Stimulated activated CD8-positive, alpha-beta memory T cell treated with anti-CD3 and anti-CD28 coated beads, Interleukin-4, amount 100 ng/mL, for 24 hours (primary cell): ENCODE results near the gene RAC2.

Experiments
- DNase-seq: peaks from one replicate; pipeline ENCODE4 v3.0.0-alpha.2; 2020; ENCODE audit warnings: low read depth

Gene RAC2

DNA sequence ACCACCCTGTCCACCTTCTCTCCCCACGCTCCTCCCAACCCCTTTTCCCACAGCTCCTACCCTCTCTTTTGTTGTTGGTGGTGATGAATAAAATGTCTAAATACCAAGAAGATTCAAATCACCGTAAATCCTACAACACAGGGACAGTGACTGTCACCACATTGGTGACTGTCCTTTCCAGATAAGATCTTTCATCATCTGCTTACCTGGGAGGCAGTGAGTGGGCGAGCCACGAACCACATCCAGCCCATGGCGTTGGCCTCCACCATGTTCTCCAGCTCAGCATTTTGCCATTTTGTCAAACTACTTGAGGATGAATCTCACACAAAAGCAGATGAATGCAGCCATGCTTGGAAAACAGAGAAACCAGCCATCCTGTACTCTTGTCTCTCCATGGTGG, 31.6 kb upstream of the RAC2 start:
- no peak for DNase-seq

DNA sequence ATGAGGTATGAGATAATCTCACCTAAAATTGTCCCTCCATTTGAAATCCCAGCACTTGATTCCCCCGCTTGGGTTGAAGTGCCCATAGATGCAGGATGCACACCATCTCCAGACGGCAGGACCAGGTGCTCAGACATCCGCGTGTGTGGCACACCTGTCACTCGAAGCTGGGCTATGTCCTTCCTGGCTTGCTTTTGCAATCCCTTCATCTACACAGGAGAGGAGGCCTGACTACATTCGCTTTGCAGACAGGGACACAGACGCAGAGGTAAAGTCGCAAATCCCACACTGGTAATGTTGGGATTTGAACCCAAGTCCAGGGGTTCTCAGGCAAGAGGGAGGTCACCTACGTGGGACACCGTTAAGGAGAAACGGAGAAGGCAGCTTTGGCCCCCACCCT, 31.1 kb upstream of the RAC2 start:
- DNase-seq: no peak

DNA sequence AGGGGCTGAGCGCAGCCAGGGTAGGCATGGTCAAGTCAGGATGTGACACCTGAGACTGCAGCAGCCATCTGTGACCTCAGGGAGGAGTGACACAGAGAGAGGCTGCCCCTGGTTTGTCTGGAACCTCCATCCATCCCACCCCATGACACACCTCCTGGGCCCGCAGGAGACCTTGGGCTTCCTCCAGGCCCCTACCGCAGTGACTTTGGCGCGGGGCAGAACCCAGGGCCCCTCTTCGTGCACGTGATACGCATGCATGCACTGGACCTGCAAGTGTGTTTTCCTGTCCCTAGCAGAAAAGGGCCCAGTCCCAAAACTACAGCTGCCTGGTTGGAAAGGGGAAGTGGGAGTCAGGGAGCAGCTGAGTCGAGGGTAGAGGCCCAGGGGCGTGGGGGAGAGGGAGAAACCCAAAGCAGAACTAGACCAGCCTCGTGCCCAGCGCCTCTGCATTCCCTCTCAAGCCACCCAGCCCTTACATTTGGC, 30.4 kb upstream of the RAC2 start:
- no peak for DNase-seq

DNA sequence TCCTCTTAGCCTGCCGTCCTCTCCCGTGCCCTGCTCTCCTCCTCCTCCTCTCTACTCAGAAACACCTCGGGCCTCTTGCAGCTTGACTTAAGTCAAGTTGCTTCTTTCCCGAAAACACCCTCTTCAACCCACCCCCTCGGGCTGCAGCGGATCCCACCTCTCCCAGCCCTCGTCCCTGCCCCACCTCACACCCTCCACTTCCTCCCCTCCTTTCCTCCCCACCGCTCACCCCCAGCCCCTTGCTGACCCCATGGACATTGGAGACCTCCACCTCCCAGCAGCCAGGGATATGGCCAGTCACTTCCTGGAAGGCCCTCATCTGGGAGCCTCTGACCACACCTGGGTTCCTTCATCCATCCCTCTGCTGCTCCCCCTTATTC, 29.8 kb upstream of the RAC2 start:
- no peak for DNase-seq

DNA sequence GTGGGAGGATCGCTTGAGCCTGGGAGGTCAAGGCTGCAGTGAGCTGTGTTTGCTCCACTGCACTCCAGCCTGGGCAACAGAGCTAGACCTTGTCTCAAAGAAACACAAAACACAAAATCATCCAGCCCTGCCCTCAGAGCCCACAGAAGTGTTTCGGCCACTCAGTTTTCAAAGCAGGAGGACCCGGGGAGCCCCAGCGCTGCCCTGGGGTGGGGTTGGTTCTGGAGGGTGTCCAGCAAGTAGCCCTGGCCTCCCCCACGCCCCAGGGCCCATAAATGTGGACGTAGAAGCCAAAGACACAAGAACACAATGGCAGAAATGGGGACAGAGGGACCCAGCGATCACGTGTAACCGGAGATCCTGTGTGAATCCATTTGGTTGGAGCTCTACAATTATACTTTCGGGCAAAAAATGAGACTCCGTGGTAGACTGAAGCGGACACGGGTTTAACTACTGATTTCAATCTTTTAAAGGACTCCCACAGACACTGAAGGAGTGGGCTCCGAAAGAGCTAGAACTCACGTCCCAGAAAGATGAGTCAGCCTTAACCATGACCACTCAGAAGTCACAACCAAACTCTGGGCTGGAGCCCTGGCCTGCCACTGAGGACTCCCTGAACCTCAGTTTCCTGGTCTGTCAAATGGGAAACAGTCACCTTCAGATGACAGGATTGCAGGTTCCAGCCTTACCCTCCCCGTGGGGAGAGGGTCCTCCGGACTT, 29.2 kb upstream of the RAC2 start:
- DNase-seq: no peak

DNA sequence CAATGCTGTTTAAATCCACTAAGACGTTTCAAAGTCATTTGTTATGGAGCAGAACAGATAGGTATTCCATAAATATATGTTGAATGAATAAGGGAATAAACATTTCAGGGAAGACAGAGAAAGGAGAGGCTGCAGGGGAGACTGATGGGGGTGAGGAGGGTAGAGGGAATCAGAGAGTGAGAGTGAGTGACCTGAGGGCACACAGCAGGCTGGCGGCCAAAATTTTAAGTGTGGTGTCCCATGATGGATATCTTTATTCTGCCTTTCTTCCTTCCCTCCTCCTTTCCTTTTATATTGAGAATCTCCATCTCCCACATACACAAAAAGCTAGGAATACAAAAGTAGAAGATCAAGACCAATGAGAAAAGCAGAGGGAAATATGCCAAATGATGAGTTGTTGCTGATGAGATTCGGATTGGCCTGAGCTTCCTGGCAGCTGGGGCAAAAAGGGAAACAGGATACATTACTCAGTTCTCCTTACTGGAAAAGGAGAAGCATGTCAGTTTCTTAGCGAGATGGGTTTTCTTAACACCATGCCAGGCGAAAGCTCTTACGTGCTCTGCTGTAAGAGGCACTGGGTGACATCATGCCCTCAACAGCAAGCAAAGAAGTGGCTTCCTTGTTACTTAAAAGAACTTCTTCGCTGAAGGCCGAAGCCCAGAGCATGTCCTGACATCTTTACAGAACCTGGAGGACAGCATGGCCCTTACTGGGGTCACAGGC, 27.0 kb upstream of the RAC2 start:
- DNase-seq: no peak

DNA sequence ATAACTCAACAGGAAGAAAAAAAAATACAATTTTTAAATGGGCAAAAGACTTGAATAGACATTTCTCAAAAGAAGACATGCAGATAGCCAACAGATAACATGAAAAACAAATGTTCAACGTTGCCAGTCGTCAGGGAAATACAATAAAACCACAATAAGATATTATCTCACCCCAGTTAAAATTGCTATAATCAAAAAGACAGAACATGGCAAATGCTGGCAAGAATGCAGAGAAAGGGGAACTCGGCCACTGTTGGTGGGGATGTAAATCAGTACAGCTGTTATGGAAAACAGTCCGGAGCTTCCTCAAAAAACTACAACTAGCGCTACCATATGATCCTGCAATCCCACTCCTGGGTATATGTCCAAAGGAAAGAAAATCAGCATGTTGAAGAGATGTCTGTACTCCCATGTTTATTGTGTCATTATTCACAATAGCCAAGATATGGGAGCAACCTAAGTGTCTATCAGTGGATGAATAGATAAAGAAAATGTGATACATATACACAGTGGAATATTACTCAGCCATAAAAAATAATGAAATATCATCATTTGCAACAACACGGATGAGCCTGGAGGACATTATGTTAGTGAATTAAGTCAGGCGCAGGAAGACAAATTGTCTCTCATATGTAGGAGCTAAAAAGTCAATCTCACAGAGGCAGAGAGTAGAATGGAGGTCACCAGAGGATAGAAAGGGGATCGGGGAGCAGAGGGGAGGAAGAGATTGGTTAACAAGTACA, 26.0 kb upstream of the RAC2 start:
- no peak for DNase-seq

DNA sequence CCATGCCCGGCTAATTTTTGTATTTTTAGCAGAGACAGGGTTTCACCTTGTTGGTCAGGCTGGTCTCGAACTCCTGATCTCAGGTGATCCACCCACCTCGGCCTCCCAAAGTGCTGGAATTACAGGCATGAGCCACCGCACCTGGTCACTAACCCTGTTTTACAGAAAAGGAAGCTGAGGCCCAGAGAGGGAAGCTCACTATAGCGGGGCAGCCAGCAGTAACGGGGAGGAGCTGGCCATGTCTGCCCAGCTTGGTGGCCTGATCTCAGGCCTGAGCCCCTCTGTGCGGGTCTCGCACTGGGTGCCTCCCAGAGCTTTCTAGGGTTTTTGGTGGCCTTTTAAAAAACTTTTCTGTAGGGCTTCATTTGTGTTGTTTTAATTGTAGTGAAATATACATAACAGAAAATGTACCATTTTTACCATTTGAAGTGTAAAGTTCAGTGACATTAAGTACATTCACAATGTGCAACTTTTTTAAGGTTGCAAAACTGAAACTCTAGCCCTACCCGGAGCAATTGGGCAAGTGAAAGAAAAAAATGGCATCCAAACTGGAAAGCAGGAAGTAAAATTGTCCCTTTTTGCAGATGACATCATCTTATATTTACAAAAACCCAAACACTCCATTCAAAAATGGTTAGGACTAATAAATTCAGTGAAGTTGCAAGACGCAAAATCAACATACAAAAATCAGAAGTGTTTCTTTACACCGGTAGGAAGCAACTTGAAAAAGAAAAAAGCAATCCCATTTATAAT, 23.8 kb upstream of the RAC2 start:
- DNase-seq: no peak

DNA sequence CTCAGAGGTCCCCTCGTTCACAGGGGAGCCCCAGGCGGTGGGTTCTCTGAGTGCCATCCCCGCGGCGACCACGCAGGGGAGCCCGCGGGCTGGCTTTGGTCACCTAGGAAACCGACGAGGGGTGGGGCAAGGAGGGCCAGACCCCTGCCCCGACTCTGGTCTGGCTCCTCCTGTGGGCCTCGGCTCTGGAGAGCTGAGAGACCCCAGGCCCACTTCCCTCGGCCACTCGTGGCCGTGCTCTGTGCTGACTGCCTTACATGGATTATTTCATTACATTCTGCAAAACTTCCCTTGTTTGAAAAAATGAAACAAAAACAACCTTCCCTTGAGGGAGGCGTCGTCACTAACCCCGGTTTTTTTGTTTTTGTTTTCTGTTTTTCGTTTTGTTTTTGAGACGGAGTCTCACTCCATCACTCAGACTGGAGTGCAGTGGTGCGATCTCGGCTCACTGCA, 23.1 kb upstream of the RAC2 start:
- peak; percentile 60 for DNase-seq

DNA sequence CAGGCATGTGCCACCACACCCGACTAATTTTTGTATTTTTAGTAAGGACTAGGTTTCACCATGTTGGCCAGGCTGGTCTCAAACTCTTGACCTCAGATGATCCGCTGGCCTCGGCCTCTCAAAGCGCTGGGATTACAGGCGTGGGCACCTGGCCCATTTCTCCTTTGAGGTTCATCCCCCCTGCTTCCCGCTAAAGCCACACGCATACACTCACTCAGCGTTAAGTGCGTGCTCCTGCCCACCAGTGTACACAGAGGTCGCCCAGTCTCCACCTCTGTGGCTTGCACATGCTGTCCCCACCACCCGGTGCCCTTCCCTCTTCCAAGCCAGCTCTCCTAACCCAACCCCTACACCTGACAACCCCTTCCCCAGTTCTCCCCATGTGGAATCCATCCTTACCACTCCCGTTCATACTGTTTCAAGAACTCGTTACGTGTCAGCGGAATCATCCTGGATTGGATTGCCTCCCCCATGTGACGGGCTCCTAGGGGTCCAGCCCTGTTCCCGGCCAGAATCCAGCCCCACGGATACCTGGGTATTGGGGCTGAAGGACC, 22.6 kb upstream of the RAC2 start:
- DNase-seq: no peak

DNA sequence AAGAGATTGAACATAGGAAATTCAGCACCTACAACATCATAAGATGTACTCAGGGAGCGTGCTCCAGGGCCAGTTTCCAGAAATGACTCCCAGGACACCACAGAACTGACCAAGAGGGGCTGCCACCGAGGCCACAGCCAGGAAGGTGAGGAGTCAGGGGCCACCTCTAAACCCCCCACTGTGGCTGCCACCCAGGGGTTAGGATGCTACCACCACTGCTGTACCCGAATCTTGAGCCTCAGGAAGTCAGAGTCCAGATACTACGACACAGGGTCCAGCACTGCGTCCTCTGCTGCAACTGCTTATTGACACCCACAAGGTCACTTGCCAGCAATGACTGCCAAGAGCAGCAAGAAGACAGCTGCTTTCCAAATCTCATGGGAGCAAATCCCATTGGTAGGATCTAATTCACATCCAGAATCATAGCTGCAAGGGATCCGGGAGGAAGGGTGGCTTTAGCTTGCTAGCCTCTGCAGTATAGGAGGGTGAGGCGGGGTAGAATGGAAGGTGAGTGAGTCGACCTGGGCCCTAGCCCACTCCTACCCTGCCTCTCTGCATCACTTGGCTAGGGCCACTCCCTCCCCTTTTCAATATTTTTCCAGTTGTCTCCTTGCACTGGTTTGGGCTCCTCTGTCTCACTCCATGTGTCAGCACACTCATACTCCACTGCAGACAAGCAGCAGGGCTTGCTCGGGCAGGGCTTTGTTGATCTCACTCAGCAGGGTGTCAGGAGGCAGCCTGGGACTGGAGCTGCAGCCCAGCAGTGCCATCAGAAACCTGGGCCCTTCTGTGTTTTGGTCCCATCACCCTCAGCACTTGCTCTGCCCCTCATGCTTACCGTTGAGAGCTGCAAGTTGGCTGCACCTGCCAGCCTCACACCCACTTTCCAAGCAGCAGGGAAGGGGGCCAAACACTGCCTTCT, 20.2 kb upstream of the RAC2 start:
- DNase-seq: no peak

DNA sequence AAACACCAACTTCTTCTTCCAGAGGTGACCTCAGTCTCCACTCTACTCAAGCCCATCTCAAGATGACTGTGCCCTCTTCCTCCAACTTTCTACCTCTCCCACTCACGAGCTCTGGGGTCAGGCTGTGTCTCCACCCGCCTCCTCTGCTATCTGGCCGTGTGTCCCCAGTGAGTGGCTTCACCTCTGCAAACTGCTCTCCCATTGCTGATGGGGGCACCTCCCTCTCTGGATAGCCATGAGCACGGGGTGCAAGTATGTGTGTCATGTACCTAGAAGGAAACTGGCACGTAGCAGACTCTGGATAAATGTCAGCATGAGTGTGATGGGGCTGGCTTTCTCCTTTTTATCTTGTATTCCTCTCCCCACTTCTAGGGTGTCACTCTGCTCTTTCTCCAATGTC, 18.3 kb upstream of the RAC2 start:
- no peak for DNase-seq

DNA sequence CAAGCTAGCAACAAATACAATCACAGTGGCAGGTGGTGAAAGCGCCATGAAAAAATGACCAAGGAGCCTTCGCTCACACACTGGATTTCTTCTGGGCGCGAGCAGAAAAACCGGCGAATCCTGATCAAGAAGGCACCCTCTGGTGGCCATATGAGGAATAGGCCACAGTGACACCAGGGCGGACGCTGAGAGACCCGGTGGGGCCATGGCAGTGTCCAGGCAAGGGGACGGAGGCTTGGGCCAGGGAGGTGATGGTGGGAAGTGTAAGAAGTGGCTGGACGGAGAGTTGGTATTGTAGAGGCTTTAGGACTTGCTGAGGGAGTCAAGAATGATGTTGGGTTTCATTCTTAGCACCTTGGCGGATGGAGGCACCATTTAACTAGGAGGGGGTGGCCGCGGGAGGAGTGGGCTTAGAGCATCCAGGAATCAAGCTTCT, 16.9 kb upstream of the RAC2 start:
- no peak for DNase-seq

DNA sequence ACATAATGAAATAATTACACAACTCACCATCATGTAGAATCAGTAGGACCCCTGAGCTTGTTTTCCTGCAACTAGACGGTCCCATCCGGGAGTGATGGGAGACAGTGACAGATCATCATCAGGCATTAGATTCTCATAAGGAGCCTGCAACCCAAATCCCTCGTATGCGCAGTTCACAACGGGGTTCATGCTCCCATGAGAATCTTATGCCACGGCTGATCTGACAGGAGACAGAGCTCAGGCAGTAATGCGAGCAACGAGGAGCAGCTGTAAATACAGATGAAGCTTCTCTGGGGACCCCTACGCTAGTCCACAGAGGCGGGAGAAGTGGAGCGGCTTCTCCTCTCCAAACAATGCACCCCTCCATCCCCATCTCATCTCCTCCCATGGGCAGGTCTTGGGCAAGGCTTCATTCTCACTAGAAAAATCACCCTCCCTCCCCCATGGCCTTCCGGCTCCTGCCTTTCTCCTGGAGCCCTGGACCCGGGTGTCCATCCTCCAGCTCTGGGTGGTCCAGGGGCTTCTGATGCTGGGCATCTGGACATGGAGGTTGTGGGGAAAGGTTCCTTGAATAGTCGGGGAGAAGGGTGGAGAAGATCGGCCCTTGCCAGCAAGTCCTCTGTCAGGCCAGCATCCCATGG, 16.2 kb upstream of the RAC2 start:
- DNase-seq: no peak

DNA sequence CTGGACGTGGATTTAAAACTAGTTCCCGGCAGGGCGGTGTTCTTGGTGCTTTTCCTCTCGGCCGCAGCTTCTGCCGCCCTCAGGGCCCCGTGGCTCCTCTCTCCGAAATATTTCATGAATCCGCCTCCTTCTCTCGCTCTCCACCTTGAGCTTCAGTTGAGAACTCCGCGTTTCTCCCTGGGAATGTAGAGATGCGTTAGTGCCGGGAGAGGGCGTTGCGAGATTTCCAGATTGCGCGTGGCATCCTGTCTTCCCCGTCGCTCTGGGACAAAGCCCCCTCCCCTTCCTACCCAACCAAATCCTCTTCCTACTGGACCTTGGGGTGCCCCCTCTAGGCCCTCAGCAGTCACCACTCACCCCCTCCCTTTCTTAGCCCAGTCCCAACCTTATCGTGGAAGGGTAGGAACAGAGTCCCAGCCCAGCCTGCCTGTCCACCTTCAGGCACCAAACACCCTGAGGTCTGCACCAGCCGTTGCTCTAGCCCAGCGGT, 15.5 kb upstream of the RAC2 start:
- DNase-seq: no peak

DNA sequence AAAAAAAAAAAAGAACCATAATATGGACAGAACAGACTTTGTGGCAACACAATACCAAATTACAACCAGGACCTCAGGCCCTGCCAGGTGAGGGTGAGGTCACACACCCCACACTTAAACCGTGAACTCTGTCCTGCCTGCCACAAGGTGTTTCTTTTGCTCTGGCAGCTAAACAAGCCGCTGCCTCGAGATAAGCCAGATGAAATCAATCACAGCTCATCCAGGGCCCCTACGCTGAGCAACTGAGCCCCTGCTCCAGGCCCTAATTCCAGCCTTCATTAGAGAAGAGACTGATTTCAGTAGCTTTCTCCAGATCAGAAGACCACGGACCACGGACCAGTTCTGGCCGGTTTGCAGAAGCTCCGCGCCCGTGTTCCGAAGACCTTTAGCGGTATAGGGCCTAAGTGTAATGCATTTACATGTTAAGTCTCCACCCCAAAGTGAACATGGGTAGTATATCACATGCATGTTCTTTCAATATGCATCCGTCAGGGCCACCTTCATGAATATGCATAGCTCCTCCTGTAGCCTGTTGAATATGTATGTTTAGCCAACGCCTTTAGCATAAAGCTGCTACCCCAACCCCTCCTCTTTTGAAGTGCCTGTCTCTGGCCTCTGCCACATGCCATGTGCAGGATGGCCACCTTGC, 14.8 kb upstream of the RAC2 start:
- no peak for DNase-seq

DNA sequence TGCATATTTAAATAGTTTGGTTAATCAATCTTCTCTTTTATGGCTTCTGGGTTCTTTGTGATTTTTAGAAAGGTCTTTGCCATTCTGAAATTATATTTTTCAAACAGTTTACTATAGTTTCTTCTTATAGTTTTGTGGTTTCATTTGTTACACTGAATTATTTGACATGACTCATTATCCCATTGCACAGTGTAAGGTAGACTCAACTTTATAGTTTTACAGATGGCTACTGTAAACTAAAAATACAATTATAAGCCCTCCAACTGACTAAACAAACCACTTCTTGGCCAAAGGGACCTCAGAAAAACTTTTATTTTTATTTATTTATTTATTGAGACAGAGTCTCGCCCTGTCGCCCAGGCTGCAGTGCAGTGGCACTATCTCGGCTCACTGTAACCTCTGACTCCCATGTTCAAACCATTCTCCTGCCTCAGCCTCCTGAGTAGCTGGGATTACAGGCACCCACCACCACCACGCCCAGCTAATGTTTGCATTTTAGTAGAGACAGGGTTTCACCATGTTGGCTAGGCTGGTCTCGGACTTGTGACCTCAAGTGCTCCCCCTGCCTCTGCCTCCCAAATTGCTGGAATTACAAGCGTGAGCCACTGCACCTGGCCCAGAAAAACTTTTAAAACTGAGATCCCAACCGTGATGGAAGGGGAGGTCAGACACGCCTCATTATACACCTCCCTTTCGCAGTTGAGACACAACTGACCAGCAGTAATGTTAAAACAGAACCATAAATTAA, 14.1 kb upstream of the RAC2 start:
- DNase-seq: no peak

DNA sequence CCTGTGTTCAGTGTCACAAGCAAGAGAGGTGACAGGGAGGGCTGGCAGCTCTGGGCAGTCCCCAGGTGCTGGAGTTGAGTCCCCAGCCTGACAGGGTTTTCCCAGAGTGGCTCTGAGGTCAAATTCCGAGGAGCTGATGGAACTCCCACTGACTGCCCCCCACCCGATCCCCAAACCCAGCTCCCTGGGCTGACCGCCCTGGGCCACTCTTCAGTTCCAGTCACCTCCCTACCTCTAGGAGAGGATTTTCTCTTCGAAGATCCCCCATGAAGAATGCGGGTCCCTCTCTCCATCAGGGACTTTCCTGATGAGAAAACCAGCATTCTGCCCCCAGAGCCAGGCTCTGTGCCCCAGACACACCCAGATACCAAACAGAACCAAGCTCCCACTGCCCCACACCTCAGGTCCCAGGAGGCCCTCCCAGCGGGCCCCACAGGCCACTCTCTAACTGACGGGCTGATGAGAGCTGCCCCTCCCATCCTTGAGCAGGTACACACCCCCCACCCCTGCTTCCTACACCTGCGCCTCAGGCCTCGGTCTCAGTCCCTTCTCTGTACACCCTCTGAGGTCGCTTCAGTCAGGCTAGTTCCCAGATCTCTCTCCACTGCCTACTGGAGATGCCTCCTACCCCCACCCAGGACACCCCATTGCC, 12.1 kb upstream of the RAC2 start:
- DNase-seq: no peak
